Fibroblast of skin of abdomen (primary cell): Measurements from ENCODE around the gene BMP10. TPM values are rescaled to one million over a fixed set of nuclear protein-coding genes. Genes with fewer than 3 reads are reported as not detected.
"Not testable (repeated sequence)": the region's sequence is repeated elsewhere in the genome, so short reads cannot be mapped to it uniquely, and the experiment has no call there.

ENCODE experiments used
- DNase-seq: peaks from one replicate; pipeline ENCODE4 v3.0.0-alpha.2; 2013
- polyA plus RNA-seq, 2 experiments: library from polyadenylated mRNA; unstranded; fragments of 120-200 nt; gene quantifications; one replicate each; pipeline ENCODE4 v1.2.1, GENCODE V29; 2013; ENCODE audit not compliant: insufficient read length in 2 of 2

The BMP10 gene
- not detected for polyA plus RNA-seq (2013, experiment 1 of 2; ENCODE audit: insufficient read length)
- polyA plus RNA-seq (2013, experiment 2 of 2; ENCODE audit: insufficient read length), result not detected

GRCh38 chr2:68871159-68871764 is at the start of gene BMP10:
TSS of gene BMP10 (minus strand) at chr2:68871397. CDS start at chr2:68871358, 39 bp downstream.
- no peak for DNase-seq

- no peak for DNase-seq
Observed at GRCh38 chr2:68920481-68921170, 49.4 kb upstream of the BMP10 start.

- no peak for DNase-seq
Observed at GRCh38 chr2:68918497-68918896, 47.3 kb upstream of the BMP10 start.

GRCh38 chr2:68917034-68917718 is 46.0 kb upstream of the BMP10 start:
- DNase-seq, result no peak

GRCh38 chr2:68916226-68916625 is 45.0 kb upstream of the BMP10 start:
- no peak for DNase-seq

GRCh38 chr2:68915393-68915792 is 44.2 kb upstream of the BMP10 start:
- no peak for DNase-seq

GRCh38 chr2:68913359-68913758 is 42.2 kb upstream of the BMP10 start:
- DNase-seq, result no peak

- no peak for DNase-seq
Observed at GRCh38 chr2:68912732-68913131, 41.5 kb upstream of the BMP10 start.

- no peak for DNase-seq
Observed at GRCh38 chr2:68912111-68912510, 40.9 kb upstream of the BMP10 start.

- DNase-seq, result no peak
Observed at GRCh38 chr2:68911709-68912108, 40.5 kb upstream of the BMP10 start.

- DNase-seq, result no peak
Observed at GRCh38 chr2:68911246-68911645, 40.0 kb upstream of the BMP10 start.

GRCh38 chr2:68909793-68910674 is 38.8 kb upstream of the BMP10 start:
- peak; percentile 60 for DNase-seq

GRCh38 chr2:68908392-68908970 is 37.3 kb upstream of the BMP10 start:
- DNase-seq, result peak; percentile 26

- no peak for DNase-seq
Observed at GRCh38 chr2:68907920-68908253, 36.7 kb upstream of the BMP10 start.

GRCh38 chr2:68907232-68907919 is 36.2 kb upstream of the BMP10 start:
- DNase-seq, result no peak

- DNase-seq, result no peak
Observed at GRCh38 chr2:68906716-68907115, 35.5 kb upstream of the BMP10 start.

GRCh38 chr2:68905116-68905515 is 33.9 kb upstream of the BMP10 start:
- DNase-seq, result no peak

GRCh38 chr2:68901561-68901960 is 30.4 kb upstream of the BMP10 start:
- no peak for DNase-seq

GRCh38 chr2:68901199-68901514 is 30.0 kb upstream of the BMP10 start:
- DNase-seq, result no peak

GRCh38 chr2:68900496-68901198 is 29.4 kb upstream of the BMP10 start:
- no peak for DNase-seq

- not testable (repeated sequence) for DNase-seq
Observed at GRCh38 chr2:68895981-68896380, 24.8 kb upstream of the BMP10 start.
